SK-N-SH (cell line): Measurements from ENCODE around the gene MGAT1.

Experiments used
- CTCF ChIP-seq: fragments of 200-600 bp; sonication (generic); IDR thresholded peaks from 2 replicates; pipeline ENCODE4 v1.6.1; 2017; ENCODE audit warnings: antibody characterized with exemption, mild to moderate bottlenecking, moderate library complexity
- EP300 ChIP-seq, 2 experiments: IDR thresholded peaks; 2 replicates each; pipeline versions ENCODE4 v1.4.0 to v1.6.1; 2012; ENCODE audit warnings: borderline replicate concordance in 1 of 2, low read depth in 1 of 2, low read length in 1 of 2
- MEF2A ChIP-seq: IDR thresholded peaks from 2 replicates; pipeline ENCODE4 v1.4.0; 2012; ENCODE audit warnings: low read depth, borderline replicate concordance
- POLR2AphosphoS5 ChIP-seq: IDR thresholded peaks from 2 replicates; pipeline ENCODE4 v1.6.1; 2012; ENCODE audit warnings: low read depth, low read length
- RAD21 ChIP-seq: IDR thresholded peaks from 2 replicates; pipeline ENCODE4 v1.6.1; 2012; ENCODE audit warnings: mild to moderate bottlenecking, low read length
- RCOR1 ChIP-seq: fragments of 150-350 bp; IDR thresholded peaks from 2 replicates; pipeline ENCODE4 v1.6.1; 2017; ENCODE audit warnings: antibody characterized with exemption, low read length
- SIN3A ChIP-seq: IDR thresholded peaks from 2 replicates; pipeline ENCODE4 v1.6.1; 2012; ENCODE audit warnings: low read depth, mild to moderate bottlenecking, low read length, moderate library complexity, borderline replicate concordance
- TF ChIP-seq, protein P1 (sequence below): IDR thresholded peaks from 2 replicates; pipeline ENCODE4 v1.4.0; 2012; ENCODE audit warnings: low read depth
- TF ChIP-seq, protein P2 (sequence below): IDR thresholded peaks from 2 replicates; pipeline ENCODE4 v1.6.1; 2012; ENCODE audit warnings: mild to moderate bottlenecking, low read depth, low read length, moderate library complexity

GRCh38 chr5:180813420-180813819, 10.8 kb upstream of the MGAT1 start:
- TF ChIP-seq CTCF (no peak), POLR2AphosphoS5 (no peak), RAD21 (no peak), MEF2A (no peak), SIN3A (no peak), RCOR1 (no peak), EP300 (IDR thresholded peaks at IDR 0.05; ENCODE audit: borderline replicate concordance in 1 of 2, low read depth in 1 of 2, low read length in 1 of 2) (no peak)
- TF ChIP-seq, protein P1, sequence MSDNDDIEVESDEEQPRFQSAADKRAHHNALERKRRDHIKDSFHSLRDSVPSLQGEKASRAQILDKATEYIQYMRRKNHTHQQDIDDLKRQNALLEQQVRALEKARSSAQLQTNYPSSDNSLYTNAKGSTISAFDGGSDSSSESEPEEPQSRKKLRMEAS: no peak
- TF ChIP-seq, protein P2, sequence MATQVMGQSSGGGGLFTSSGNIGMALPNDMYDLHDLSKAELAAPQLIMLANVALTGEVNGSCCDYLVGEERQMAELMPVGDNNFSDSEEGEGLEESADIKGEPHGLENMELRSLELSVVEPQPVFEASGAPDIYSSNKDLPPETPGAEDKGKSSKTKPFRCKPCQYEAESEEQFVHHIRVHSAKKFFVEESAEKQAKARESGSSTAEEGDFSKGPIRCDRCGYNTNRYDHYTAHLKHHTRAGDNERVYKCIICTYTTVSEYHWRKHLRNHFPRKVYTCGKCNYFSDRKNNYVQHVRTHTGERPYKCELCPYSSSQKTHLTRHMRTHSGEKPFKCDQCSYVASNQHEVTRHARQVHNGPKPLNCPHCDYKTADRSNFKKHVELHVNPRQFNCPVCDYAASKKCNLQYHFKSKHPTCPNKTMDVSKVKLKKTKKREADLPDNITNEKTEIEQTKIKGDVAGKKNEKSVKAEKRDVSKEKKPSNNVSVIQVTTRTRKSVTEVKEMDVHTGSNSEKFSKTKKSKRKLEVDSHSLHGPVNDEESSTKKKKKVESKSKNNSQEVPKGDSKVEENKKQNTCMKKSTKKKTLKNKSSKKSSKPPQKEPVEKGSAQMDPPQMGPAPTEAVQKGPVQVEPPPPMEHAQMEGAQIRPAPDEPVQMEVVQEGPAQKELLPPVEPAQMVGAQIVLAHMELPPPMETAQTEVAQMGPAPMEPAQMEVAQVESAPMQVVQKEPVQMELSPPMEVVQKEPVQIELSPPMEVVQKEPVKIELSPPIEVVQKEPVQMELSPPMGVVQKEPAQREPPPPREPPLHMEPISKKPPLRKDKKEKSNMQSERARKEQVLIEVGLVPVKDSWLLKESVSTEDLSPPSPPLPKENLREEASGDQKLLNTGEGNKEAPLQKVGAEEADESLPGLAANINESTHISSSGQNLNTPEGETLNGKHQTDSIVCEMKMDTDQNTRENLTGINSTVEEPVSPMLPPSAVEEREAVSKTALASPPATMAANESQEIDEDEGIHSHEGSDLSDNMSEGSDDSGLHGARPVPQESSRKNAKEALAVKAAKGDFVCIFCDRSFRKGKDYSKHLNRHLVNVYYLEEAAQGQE: no peak
